ENCODE measurements around the gene ANAPC2. TPM values are rescaled to one million over a fixed set of nuclear protein-coding genes. Genes with fewer than 3 reads are reported as not detected.
A peak's percentile ranks its signal among the peaks of the same experiment; 100 is the strongest.

The ANAPC2 gene
- total and polyA plus RNA-seq, 4 experiments from 2014 or later = 3.2 to 125 (median 60.8) TPM

- Mint-ChIP-seq H3K4me1 (peaks cover 0 to 8% (median 0%) of the 10 kb centered on the region in 4 donors), H3K4me3 (no peak overlapping the region), H3K9me3 (no peaks in the 10 kb centered on the region), H3K27ac (no peak overlapping the region), H3K36me3 (no peaks in the 10 kb centered on the region), H3K27me3 (peaks cover 3% of the 10 kb centered on the region in 2 donors)
- ChIA-PET POLR2A (ENCODE audit: partially characterized antibody) (no interaction called here), CTCF (ENCODE audit: partially characterized antibody) (interaction anchor here (0.7 kb wide), 1 partner anchor 78 kb away, joined by 3 read pairs; the partner anchor contains the start of gene RNF224)
- intact Hi-C loops (cut with micrococcal nuclease) = no loop called here
- Histone ChIP-seq H3K27me3 (ENCODE audit: insufficient read depth, low read length) (no peaks in the 10 kb centered on the region), H3K27ac (ENCODE audit: low read depth, low read length) (no peak overlapping the region), H3K9me3 (ENCODE audit: control insufficient read depth in 1 of 2, low read length in 2 of 2) (no peaks in the 10 kb centered on the region), H3K4me1 (ENCODE audit: insufficient read depth, low read length) (no peaks in the 10 kb centered on the region), H3K36me3 (ENCODE audit: insufficient read depth, low read length) (no peaks in the 10 kb centered on the region), H3K4me3 (ENCODE audit: low read length in 2 of 2) (no peak overlapping the region)
- peak in 1 of 5 donors; percentile 14 for DNase-seq
Observed at GRCh38 chr9:137149363-137149762, 39.0 kb downstream of the ANAPC2 start.

DNA sequence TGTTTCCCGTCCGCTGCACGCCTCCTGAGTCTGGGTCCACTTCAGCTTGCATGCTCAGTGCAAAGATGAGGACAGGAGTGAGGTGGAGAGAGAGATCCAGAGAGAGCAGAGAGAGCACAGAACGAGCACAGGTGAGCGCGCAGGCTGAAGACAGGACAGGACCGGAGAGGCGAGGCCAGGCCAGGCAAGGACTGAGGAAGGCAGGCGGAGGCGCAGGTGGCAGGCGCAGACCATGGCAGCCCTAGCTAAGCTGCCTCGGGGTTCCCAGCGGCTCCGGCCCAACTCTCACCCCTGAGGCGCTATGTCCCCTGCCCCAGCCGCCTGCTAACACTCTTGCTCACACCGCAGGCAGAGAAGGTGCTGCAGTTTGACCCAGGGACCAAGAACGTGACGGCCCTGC is 39.7 kb downstream of the ANAPC2 start:
- peaks cover 0 to 8% (median 0%) of the 10 kb centered on the region in 4 donors for H3K4me1 Mint-ChIP-seq
- peaks cover 3 to 6% of the 10 kb centered on the region in 2 donors for H3K27me3 Mint-ChIP-seq
- CTCF ChIA-PET (ENCODE audit: partially characterized antibody) = no interaction called here
- Histone ChIP-seq H3K4me3 (ENCODE audit: low read length in 2 of 2) (no peak overlapping the region), H3K27ac (ENCODE audit: low read depth, low read length) (no peak overlapping the region), H3K36me3 (ENCODE audit: insufficient read depth, low read length) (no peaks in the 10 kb centered on the region), H3K4me1 (ENCODE audit: insufficient read depth, low read length) (no peaks in the 10 kb centered on the region), H3K27me3 (ENCODE audit: insufficient read depth, low read length) (no peaks in the 10 kb centered on the region), H3K9me3 (ENCODE audit: control insufficient read depth in 1 of 2, low read length in 2 of 2) (no peaks in the 10 kb centered on the region)
- POLR2A ChIA-PET (ENCODE audit: partially characterized antibody) = no interaction called here
- intact Hi-C loops (cut with micrococcal nuclease) = no loop called here
- DNase-seq = peak in 1 of 5 donors; percentile 5
- H3K4me3 Mint-ChIP-seq = no peak overlapping the region
- no peak overlapping the region for H3K27ac Mint-ChIP-seq
- no peaks in the 10 kb centered on the region for H3K9me3 Mint-ChIP-seq
- H3K36me3 Mint-ChIP-seq = no peaks in the 10 kb centered on the region

DNA sequence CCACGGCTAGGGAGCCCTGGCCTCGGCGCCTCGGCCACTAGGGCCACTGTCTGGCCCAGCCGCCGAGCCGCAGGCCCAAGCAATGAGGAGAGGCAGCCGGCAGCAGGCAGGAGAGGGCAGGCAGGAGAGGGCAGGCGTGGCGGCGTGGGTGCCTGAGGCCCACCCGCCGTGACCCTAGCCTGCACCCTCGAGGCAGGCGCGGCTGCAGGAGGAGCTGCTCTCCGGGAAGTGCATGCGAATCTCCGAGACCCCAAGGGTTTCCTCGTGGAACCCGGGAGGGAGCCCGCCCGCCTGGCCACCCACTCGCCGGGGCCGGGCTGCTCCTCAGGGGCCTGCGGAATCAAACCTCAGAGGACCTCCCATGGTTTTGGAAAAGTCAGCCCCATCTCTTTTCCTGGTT is 40.1 kb downstream of the ANAPC2 start:
- peak in 1 of 5 donors; percentile 16 for DNase-seq
- CTCF ChIA-PET (ENCODE audit: partially characterized antibody) = no interaction called here

DNA sequence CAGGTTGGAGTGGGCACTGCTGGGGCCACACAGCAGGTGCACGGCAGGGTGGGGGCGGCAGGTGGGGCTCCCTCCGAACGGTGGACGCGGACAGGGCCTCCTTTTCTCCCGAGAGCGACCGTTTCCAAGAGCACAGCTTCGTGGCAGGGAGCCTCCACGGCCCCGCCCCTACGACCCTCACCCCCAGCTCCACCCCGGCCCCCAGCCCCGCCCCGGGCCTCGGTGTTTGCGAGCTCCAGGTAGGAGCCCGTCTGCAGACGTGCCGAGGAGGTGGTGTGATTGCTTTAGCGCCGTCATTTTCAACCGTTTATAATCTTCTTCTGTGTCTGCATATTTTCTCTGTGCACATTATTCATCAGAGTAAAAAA is 40.6 kb downstream of the ANAPC2 start:
- CTCF ChIA-PET (ENCODE audit: partially characterized antibody) = no interaction called here
- Mint-ChIP-seq H3K36me3 (no peaks in the 10 kb centered on the region), H3K4me3 (no peak overlapping the region), H3K4me1 (peaks cover 0 to 8% (median 0%) of the 10 kb centered on the region in 4 donors), H3K27ac (no peak overlapping the region), H3K9me3 (no peaks in the 10 kb centered on the region), H3K27me3 (peaks cover 6 to 7% of the 10 kb centered on the region in 2 donors)
- Histone ChIP-seq H3K27me3 (ENCODE audit: insufficient read depth, low read length) (no peaks in the 10 kb centered on the region), H3K36me3 (ENCODE audit: insufficient read depth, low read length) (no peaks in the 10 kb centered on the region), H3K27ac (ENCODE audit: low read depth, low read length) (no peak overlapping the region), H3K4me1 (ENCODE audit: insufficient read depth, low read length) (no peaks in the 10 kb centered on the region), H3K9me3 (ENCODE audit: control insufficient read depth in 1 of 2, low read length in 2 of 2) (no peaks in the 10 kb centered on the region), H3K4me3 (ENCODE audit: low read length in 2 of 2) (no peak overlapping the region)
- POLR2A ChIA-PET (ENCODE audit: partially characterized antibody) = no interaction called here
- DNase-seq = peak in 1 of 5 donors; percentile 4
- intact Hi-C loops (cut with micrococcal nuclease) = no loop called here

More for the DNA sequence above, 40.1 kb downstream of the ANAPC2 start:
- H3K27me3 ChIP-seq (ENCODE audit: insufficient read depth, low read length) = no peaks in the 10 kb centered on the region
- POLR2A ChIA-PET (ENCODE audit: partially characterized antibody) = no interaction called here
- H3K9me3 Mint-ChIP-seq = no peaks in the 10 kb centered on the region
- peaks cover 0 to 8% (median 0%) of the 10 kb centered on the region in 4 donors for H3K4me1 Mint-ChIP-seq
- no peaks in the 10 kb centered on the region for H3K36me3 ChIP-seq (ENCODE audit: insufficient read depth, low read length)
- intact Hi-C loops (cut with micrococcal nuclease) = no loop called here
- H3K4me1 ChIP-seq (ENCODE audit: insufficient read depth, low read length) = no peaks in the 10 kb centered on the region
- no peak overlapping the region for H3K4me3 Mint-ChIP-seq
- H3K9me3 ChIP-seq (ENCODE audit: control insufficient read depth in 1 of 2, low read length in 2 of 2) = no peaks in the 10 kb centered on the region
- no peak overlapping the region for H3K4me3 ChIP-seq (ENCODE audit: low read length in 2 of 2)
- H3K27ac Mint-ChIP-seq = no peak overlapping the region
- no peaks in the 10 kb centered on the region for H3K36me3 Mint-ChIP-seq
- no peak overlapping the region for H3K27ac ChIP-seq (ENCODE audit: low read depth, low read length)
- peaks cover 6% of the 10 kb centered on the region in 2 donors for H3K27me3 Mint-ChIP-seq

DNA sequence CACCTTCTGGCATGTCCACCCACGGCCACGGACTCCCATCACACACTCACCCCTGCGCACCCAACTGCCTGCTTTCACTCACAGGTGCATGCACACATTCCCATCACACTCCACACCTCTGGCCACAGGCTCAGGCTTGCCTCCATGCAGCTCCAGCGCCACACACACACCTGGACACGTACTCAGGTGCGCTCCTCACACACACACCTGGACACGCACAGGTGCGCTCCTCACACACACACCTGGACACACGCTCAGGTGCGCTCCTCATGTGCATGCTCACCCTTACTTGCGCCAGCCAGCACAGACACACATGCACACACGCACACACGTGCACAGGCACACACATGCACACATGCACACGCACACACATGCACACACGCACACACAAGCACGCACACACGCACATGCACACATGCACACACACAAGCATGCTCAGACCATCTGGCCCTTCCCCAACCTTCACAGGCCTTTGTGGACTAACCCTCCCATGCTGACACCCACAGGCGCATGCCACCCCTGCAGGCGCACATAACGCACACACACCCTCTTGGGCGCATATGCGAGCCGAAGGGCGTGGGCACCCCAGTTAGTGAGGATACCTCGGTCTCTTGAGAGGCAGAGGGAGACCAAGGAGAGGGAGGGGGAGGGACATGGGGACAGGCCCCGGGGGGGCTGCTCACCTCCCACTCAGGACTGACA is 41.1 kb downstream of the ANAPC2 start:
- Histone ChIP-seq H3K4me1 (ENCODE audit: insufficient read depth, low read length) (no peaks in the 10 kb centered on the region), H3K27me3 (ENCODE audit: insufficient read depth, low read length) (no peaks in the 10 kb centered on the region), H3K9me3 (ENCODE audit: control insufficient read depth in 1 of 2, low read length in 2 of 2) (no peaks in the 10 kb centered on the region), H3K27ac (ENCODE audit: low read depth, low read length) (no peak overlapping the region), H3K36me3 (ENCODE audit: insufficient read depth, low read length) (no peaks in the 10 kb centered on the region), H3K4me3 (ENCODE audit: low read length in 2 of 2) (no peak overlapping the region)
- Mint-ChIP-seq H3K36me3 (no peaks in the 10 kb centered on the region), H3K4me1 (peaks cover 0 to 8% (median 0%) of the 10 kb centered on the region in 4 donors), H3K27ac (no peak overlapping the region), H3K9me3 (peaks cover 0 to under 1% (median 0%) of the 10 kb centered on the region in 8 donors), H3K27me3 (peaks cover 9 to 11% of the 10 kb centered on the region in 2 donors), H3K4me3 (no peak overlapping the region)
- intact Hi-C loops (cut with micrococcal nuclease) = no loop called here
- ChIA-PET POLR2A (ENCODE audit: partially characterized antibody) (no interaction called here), CTCF (ENCODE audit: partially characterized antibody) (no interaction called here)
- peak in 1 of 5 donors; percentile 24 for DNase-seq

DNA sequence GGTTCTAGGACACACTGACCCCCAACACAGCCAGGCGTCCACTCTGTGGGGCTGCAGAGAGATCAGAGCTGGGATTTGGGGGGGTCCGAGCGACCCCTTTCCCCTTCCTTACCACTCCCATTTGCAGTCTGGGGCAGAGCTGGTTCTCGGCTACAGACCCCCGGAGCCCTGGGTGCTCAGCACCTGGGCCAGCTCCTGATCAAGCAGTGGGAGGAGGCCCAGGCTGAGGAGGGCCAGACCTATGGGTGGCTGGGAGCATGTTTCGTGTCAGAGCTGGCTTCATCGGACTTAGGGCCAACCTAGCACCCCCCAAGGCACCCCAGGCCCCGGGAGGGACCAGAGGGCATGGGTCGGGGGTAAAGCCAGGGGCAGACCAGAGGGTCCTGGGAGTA is 41.8 kb downstream of the ANAPC2 start:
- Histone ChIP-seq H3K4me3 (ENCODE audit: low read length in 2 of 2) (no peak overlapping the region), H3K36me3 (ENCODE audit: insufficient read depth, low read length) (no peaks in the 10 kb centered on the region), H3K27ac (ENCODE audit: low read depth, low read length) (no peak overlapping the region), H3K4me1 (ENCODE audit: insufficient read depth, low read length) (no peaks in the 10 kb centered on the region), H3K9me3 (ENCODE audit: control insufficient read depth in 1 of 2, low read length in 2 of 2) (no peaks in the 10 kb centered on the region), H3K27me3 (ENCODE audit: insufficient read depth, low read length) (no peaks in the 10 kb centered on the region)
- Mint-ChIP-seq H3K27me3 (peaks cover 15 to 16% of the 10 kb centered on the region in 2 donors), H3K9me3 (peaks cover 0 to 2% (median 0%) of the 10 kb centered on the region in 8 donors), H3K4me1 (peaks cover 0 to 8% (median under 1%) of the 10 kb centered on the region in 4 donors), H3K4me3 (no peak overlapping the region), H3K36me3 (no peaks in the 10 kb centered on the region), H3K27ac (no peak overlapping the region)
- intact Hi-C loops (cut with micrococcal nuclease) = no loop called here
- no peak for DNase-seq
- ChIA-PET CTCF (ENCODE audit: partially characterized antibody) (no interaction called here), POLR2A (ENCODE audit: partially characterized antibody) (no interaction called here)

DNA sequence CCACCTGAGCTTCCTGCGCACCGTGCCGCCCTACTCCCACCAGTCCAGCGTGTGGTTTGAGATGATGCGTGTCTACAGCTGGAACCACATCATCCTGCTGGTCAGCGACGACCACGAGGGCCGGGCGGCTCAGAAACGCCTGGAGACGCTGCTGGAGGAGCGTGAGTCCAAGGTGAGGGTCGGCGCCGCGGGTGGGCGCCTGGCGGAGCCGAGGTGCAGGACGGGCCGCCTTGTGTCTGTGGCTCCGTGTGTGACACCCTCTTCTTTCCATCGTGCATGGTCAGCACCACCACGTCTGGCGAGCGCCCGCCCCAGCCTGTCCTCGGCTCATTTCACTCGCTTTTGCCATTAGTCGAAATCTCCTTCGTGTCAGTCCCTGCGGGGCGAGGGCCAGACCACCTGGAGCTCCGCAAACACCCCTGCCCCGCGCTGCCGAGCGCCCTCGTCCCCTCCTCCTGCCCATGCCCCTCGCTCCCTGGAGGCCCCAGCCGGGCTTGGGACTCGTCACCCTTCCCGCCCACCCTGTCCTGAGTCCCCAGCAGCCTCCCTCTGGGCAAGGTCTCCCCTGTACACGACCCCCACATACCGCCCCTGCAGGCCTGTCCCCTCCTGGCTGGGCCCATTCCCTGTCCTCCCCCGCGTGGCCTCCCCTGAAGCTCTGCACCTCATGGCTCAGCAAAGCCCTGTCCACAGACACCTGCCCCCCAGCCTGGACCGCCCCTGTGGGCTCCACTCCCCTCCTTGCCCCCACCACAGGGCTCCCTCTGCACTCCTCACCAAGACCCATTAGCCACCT is 42.4 kb downstream of the ANAPC2 start:
- Mint-ChIP-seq H3K27ac (no peak overlapping the region), H3K4me3 (no peak overlapping the region), H3K4me1 (peaks cover 0 to 5% (median under 1%) of the 10 kb centered on the region in 4 donors), H3K36me3 (no peaks in the 10 kb centered on the region), H3K27me3 (peaks cover 17 to 18% of the 10 kb centered on the region in 2 donors), H3K9me3 (peaks cover 0 to 2% (median 0%) of the 10 kb centered on the region in 8 donors)
- Histone ChIP-seq H3K9me3 (ENCODE audit: control insufficient read depth in 1 of 2, low read length in 2 of 2) (no peaks in the 10 kb centered on the region), H3K27ac (ENCODE audit: low read depth, low read length) (no peak overlapping the region), H3K4me1 (ENCODE audit: insufficient read depth, low read length) (no peaks in the 10 kb centered on the region), H3K27me3 (ENCODE audit: insufficient read depth, low read length) (peaks cover 4% of the 10 kb centered on the region), H3K36me3 (ENCODE audit: insufficient read depth, low read length) (no peaks in the 10 kb centered on the region), H3K4me3 (ENCODE audit: low read length in 2 of 2) (no peak overlapping the region)
- DNase-seq = peak in 1 of 5 donors; percentile 18
- ChIA-PET POLR2A (ENCODE audit: partially characterized antibody) (no interaction called here), CTCF (ENCODE audit: partially characterized antibody) (no interaction called here)
- intact Hi-C loops (cut with micrococcal nuclease) = no loop called here
